Astrocyte (in vitro differentiated cells and primary cell): Measurements from ENCODE around the gene LMBR1L. TPM values are rescaled to one million over a fixed set of nuclear protein-coding genes. Genes with fewer than 3 reads are reported as not detected.

Experiments used
- DNase-seq: peaks from one replicate; pipeline ENCODE4 v3.0.0-alpha.2; 2010; ENCODE audit warnings: low read depth
- FAIRE-seq: peaks from 2 replicates; lab custom pipeline; 2011; peaks lifted over from hg19 to GRCh38; lab: Jason Lieb, UNC
- H2AFZ ChIP-seq: 2 replicates; pipeline ENCODE4 v1.6.0; 2012; ENCODE audit warnings: low read depth, low read length, inconsistent platforms
- H3K27ac ChIP-seq: 2 replicates; pipeline ENCODE4 v1.5.1; 2011; ENCODE audit warnings: low read depth, low read length, inconsistent platforms
- H3K27me3 ChIP-seq: 2 replicates; pipeline ENCODE4 v1.6.0; 2011; ENCODE audit warnings: low read length, inconsistent platforms; ENCODE audit not compliant: insufficient read depth
- H3K36me3 ChIP-seq: 2 replicates; pipeline ENCODE4 v1.5.1; 2011; ENCODE audit warnings: low read length, inconsistent platforms; ENCODE audit not compliant: insufficient read depth
- H3K4me1 ChIP-seq: 2 replicates; pipeline ENCODE4 v1.5.1; 2011; ENCODE audit warnings: low read length, inconsistent platforms; ENCODE audit not compliant: insufficient read depth
- H3K4me2 ChIP-seq: 2 replicates; pipeline ENCODE4 v1.6.0; 2012; ENCODE audit warnings: low read length, inconsistent platforms
- H3K4me3 ChIP-seq: 2 replicates; pipeline ENCODE4 v1.5.1; 2011; ENCODE audit warnings: low read depth, mild to moderate bottlenecking, low read length, inconsistent platforms; ENCODE audit not compliant: insufficient read depth
- H3K79me2 ChIP-seq: 2 replicates; pipeline ENCODE4 v1.6.0; 2012; ENCODE audit warnings: mild to moderate bottlenecking, low read length, inconsistent platforms; ENCODE audit not compliant: insufficient read depth
- H3K9ac ChIP-seq: 2 replicates; pipeline ENCODE4 v1.6.0; 2012; ENCODE audit warnings: mild to moderate bottlenecking, low read length, inconsistent platforms
- H3K9me3 ChIP-seq: 2 replicates; pipeline ENCODE4 v1.5.1; 2012; ENCODE audit warnings: low read depth, mild to moderate bottlenecking, low read length, inconsistent platforms; ENCODE audit not compliant: insufficient read depth
- H4K20me1 ChIP-seq: 2 replicates; pipeline ENCODE4 v1.6.0; 2012; ENCODE audit warnings: low read length, inconsistent platforms; ENCODE audit not compliant: insufficient read depth
- H3K27ac Mint-ChIP-seq: one replicate; pipeline ENCODE4 v1.8.0; 2021; ENCODE audit warnings: mild to moderate bottlenecking, mixed read lengths; ENCODE audit not compliant: unreplicated experiment
- H3K27me3 Mint-ChIP-seq: one replicate; pipeline ENCODE4 v1.8.0; 2021; ENCODE audit warnings: low read depth, mixed read lengths; ENCODE audit not compliant: unreplicated experiment
- H3K36me3 Mint-ChIP-seq: one replicate; pipeline ENCODE4 v1.8.0; 2021; ENCODE audit warnings: low read depth, mixed read lengths; ENCODE audit not compliant: unreplicated experiment
- H3K4me1 Mint-ChIP-seq: one replicate; pipeline ENCODE4 v1.8.0; 2021; ENCODE audit warnings: low read depth, mixed read lengths; ENCODE audit not compliant: unreplicated experiment
- H3K4me3 Mint-ChIP-seq: one replicate; pipeline ENCODE4 v1.8.0; 2021; ENCODE audit warnings: mild to moderate bottlenecking, moderate library complexity, mixed read lengths; ENCODE audit not compliant: unreplicated experiment
- H3K9me3 Mint-ChIP-seq: one replicate; pipeline ENCODE4 v1.8.0; 2021; ENCODE audit warnings: mild to moderate bottlenecking, mixed read lengths; ENCODE audit not compliant: unreplicated experiment
- EZH2 ChIP-seq: IDR thresholded peaks from 2 replicates; pipeline ENCODE4 v1.6.1; 2012; ENCODE audit warnings: mild to moderate bottlenecking, low read length, inconsistent platforms; ENCODE audit not compliant: insufficient read depth
- total RNA-seq: library from RNA; stranded (reverse); gene quantifications from 2 replicates; pipeline ENCODE4 v1.2.1, GENCODE V29; 2021
- TF ChIP-seq, protein P1 (sequence below): IDR thresholded peaks from 2 replicates; pipeline ENCODE4 v1.5.1; 2011; ENCODE audit warnings: low read depth, mild to moderate bottlenecking, inconsistent platforms, low read length, moderate library complexity; ENCODE audit not compliant: insufficient read depth

LMBR1L gene
- total RNA-seq, 1 donor from 2014 or later = 61.0 TPM

DNA sequence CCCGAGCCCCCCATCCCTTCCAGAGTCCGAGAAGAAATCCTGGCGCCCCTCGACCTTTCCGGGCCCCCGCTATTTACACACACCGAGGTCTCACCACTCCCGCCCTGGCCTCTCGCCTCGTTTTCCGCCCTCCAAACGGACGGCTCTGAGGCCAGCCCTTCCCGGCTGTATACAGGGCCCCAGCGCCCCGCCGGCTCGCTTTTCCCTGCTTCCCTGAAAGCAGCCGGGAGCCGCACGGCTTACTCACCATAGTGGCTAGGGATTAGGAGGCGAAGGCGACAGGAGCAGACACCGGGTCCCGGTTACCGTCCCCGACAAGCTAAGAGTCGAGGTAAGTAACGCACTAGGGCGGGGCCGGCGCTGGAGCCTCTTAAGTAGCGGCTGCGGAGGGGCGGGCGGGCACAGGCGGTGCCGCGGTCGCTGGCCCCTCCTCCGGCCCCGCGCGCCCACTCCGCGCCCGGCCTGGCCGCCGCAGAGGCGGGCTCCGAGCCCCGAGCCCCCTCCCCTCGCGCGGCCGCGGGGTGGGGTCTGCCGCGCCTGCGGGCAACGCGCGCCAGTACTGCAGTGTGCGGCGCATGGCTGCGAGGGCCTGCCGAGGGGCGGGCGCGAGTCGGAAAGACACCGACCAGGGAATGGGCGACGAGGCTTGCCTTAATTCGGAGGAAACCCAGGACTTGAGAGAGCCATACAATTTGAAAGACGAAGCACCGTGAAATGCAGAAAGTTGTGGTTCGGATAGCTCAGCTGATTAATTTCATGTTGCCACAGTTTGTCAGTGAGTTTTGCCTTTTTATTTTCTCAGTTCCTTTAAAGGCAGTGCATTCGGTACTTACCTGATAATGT is 20.6 kb upstream of the LMBR1L start, which contains the start of gene TUBA1B:
Gene TUBA1B (minus strand): TSS at position 345 of the 843 bp plus-strand sequence. CDS start 95 bp downstream, at position 250.
- Histone ChIP-seq H3K9ac (peak within 1 kb of the TSS; percentile 99), H3K27me3 (no peaks in the 10 kb centered on the region), H3K36me3 (peaks cover 26% of the 10 kb centered on the region), H3K4me3 (peak within 1 kb of the TSS; percentile 96), H3K79me2 (peaks cover 46% of the 10 kb centered on the region), H3K4me1 (peaks cover 17% of the 10 kb centered on the region), H4K20me1 (peaks cover 36% of the 10 kb centered on the region), H3K27ac (peak within 1 kb of the TSS; percentile 98), H3K9me3 (no peaks in the 10 kb centered on the region), H3K4me2 (peak within 1 kb of the TSS; percentile 87), H2AFZ (peak within 1 kb of the TSS; percentile 83)
- peaks cover 28% of the 10 kb centered on the region for H3K4me1 Mint-ChIP-seq
- TF ChIP-seq, protein P1, sequence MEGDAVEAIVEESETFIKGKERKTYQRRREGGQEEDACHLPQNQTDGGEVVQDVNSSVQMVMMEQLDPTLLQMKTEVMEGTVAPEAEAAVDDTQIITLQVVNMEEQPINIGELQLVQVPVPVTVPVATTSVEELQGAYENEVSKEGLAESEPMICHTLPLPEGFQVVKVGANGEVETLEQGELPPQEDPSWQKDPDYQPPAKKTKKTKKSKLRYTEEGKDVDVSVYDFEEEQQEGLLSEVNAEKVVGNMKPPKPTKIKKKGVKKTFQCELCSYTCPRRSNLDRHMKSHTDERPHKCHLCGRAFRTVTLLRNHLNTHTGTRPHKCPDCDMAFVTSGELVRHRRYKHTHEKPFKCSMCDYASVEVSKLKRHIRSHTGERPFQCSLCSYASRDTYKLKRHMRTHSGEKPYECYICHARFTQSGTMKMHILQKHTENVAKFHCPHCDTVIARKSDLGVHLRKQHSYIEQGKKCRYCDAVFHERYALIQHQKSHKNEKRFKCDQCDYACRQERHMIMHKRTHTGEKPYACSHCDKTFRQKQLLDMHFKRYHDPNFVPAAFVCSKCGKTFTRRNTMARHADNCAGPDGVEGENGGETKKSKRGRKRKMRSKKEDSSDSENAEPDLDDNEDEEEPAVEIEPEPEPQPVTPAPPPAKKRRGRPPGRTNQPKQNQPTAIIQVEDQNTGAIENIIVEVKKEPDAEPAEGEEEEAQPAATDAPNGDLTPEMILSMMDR = no peak
- TF ChIP-seq EZH2 = no peak
- peak within 1 kb of the TSS; percentile 100 for H3K27ac Mint-ChIP-seq
- DNase-seq (peak; percentile 71), FAIRE-seq (no peak)
- no peaks in the 10 kb centered on the region for H3K27me3 Mint-ChIP-seq
- peak within 1 kb of the TSS; percentile 97 for H3K4me3 Mint-ChIP-seq
- no peaks in the 10 kb centered on the region for H3K9me3 Mint-ChIP-seq
- peaks cover 26% of the 10 kb centered on the region for H3K36me3 Mint-ChIP-seq

DNA sequence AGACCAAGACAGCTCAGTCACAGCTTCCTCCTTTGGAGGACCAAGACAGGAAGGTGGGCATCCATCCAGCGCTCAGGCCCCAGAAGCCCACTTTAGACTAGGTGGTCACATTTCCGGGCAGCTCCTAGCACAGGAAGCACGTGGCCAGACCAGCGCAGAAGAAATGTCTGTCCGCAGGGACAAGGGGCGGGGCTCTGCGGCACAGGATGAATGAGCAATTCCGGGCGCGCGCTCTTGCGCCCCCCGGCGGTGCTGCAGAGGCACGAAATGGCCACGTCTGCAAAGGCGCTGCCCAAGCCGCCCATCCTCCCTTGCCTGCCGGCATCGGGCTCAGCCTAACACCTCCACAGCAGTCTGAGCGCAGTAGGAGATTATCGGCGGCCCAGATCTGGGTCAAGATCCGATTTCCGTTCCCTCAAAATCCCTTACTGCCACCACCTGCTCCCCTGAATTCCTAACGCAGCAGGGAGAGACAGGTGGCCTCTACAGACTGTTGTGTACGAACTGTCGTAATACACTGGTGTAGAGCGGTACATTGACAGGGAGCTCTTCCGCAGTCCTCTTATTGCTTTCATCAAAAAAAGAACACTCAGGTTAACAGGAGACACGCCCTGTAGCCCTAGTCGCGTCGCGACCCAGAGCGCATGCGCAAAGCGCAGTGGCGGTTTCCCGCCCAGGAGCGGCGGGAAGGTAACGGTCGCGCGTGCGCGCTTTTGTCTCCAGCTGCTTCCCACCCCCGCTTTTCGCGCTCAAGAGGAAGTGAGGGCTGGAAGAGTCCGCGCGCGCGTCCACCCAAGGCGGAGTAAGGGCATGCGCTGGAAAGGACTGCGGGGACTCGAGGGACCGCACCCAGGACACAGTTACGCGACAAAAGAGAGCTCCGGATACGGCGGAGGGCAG is 19.8 kb upstream of the LMBR1L start:
- H3K9me3 Mint-ChIP-seq = no peaks in the 10 kb centered on the region
- Histone ChIP-seq H4K20me1 (peaks cover 36% of the 10 kb centered on the region), H3K9ac (peak overlapping the region; percentile 99), H3K36me3 (peaks cover 26% of the 10 kb centered on the region), H3K4me3 (peak overlapping the region; percentile 96), H3K4me1 (peaks cover 17% of the 10 kb centered on the region), H3K4me2 (peak overlapping the region; percentile 87), H3K9me3 (no peaks in the 10 kb centered on the region), H3K27me3 (no peaks in the 10 kb centered on the region), H3K27ac (peak overlapping the region; percentile 98), H2AFZ (peak overlapping the region; percentile 49), H3K79me2 (peaks cover 46% of the 10 kb centered on the region)
- TF ChIP-seq, protein P1 = peak; percentile 90
- no peak for TF ChIP-seq EZH2
- peak overlapping the region; percentile 100 for H3K27ac Mint-ChIP-seq
- no peak for FAIRE-seq
- no peaks in the 10 kb centered on the region for H3K27me3 Mint-ChIP-seq
- peaks cover 26% of the 10 kb centered on the region for H3K36me3 Mint-ChIP-seq
- peak; percentile 81 for DNase-seq
- peak overlapping the region; percentile 97 for H3K4me3 Mint-ChIP-seq
- peaks cover 28% of the 10 kb centered on the region for H3K4me1 Mint-ChIP-seq
